OCI-M1 (cell line): ENCODE results near the gene FAU.

Experiments used
- DNase-seq: peaks from one replicate; lab custom pipeline; 2025; lab: John Stamatoyannopoulos, UW

Gene FAU

GRCh38 chr11:65078151-65078550 lies 43.8 kb downstream of the FAU start:
- DNase-seq: peak; percentile 34

GRCh38 chr11:65077451-65077850 lies 44.5 kb downstream of the FAU start:
- no peak for DNase-seq

- no peak for DNase-seq
Measured at GRCh38 chr11:65072631-65072966, 49.3 kb downstream of the FAU start.

- no peak for DNase-seq
Measured at GRCh38 chr11:65071907-65072630, 49.9 kb downstream of the FAU start.
